Measurements from ENCODE around the gene MBD4.

GRCh38 chr3:129418041-129418973 is 21.4 kb downstream of the MBD4 start:
- TF ChIP-seq POLR2AphosphoS5 (IDR thresholded peaks at IDR 0.05; ENCODE audit: borderline replicate concordance, low read depth, low read length) (no peak), EZH2 (IDR thresholded peaks at IDR 0.05) (no peak)

Measured in SK-N-MC (cell line).